GM19023 (cell line): Measurements from ENCODE around the gene EVX1.

Experiments
- ATAC-seq: cut with Tn5 transposase; IDR thresholded peaks from one replicate; pipeline ENCODE4 v1.9.1; 2021; ENCODE audit warnings: mild to moderate bottlenecking, moderate library complexity; ENCODE audit not compliant: unreplicated experiment

Gene EVX1

GRCh38 chr7:27204851-27205322, 37.7 kb upstream of the EVX1 start:
- ATAC-seq, result no peak

- no peak for ATAC-seq
Measured at GRCh38 chr7:27205325-27206280, 37.0 kb upstream of the EVX1 start.

DNA sequence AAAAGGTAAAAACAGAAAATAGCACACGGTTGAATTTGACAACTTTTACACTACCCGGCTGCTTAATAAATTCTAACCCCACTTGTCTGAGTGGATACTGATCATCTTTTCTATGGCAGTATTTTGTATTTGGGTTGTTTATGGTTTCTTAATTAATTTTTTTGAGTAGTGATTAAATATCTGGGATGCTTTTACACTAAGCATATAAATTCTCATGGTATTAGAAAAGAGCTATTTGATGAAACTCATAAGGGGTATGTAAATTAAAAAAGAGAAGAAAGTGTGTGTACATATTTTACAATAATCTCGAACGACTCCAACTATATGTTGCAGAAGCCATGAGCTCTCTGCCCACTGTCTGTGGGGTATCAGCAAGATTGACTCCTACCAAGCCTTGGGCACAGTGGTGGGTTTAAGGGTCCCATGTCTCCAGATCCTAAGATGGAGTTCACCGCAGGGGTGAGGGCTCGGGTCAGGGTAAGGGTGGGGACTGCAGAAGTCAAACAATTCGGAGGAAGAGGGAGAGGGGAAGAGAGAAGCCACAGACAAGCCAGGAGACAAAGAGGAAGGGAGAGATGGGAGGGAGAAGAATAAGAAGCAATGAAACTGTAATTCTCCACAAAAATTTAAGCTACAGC, 35.1 kb upstream of the EVX1 start:
- no peak for ATAC-seq

- ATAC-seq, result no peak
Measured at GRCh38 chr7:27208998-27209397, 33.6 kb upstream of the EVX1 start.

- ATAC-seq, result no peak
Measured at GRCh38 chr7:27209933-27210440, 32.6 kb upstream of the EVX1 start.

GRCh38 chr7:27210441-27211083, 32.0 kb upstream of the EVX1 start:
- no peak for ATAC-seq

- ATAC-seq, result no peak
Measured at GRCh38 chr7:27211084-27211446, 31.5 kb upstream of the EVX1 start.

DNA sequence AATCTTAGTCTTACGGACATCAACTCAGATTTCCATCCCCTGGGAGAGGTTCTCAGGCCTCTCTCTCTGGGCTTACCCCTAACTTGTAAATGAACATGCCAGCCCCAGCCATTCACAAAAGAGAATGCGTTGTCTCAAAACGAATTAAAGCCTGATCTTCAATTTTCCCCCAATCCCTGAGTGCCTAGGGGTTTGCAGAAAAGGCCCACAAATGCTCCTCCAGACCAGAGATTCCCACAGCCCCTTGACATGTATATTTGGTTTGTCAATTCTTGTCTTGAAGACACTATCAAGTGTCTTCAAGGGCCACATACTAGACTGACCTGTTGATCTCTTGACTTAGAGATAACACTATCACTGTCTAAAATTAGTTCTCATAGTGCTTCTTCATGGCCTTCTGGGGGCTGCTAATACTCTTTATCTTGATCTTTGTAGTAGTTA, 30.8 kb upstream of the EVX1 start:
- no peak for ATAC-seq

- ATAC-seq, result no peak
Measured at GRCh38 chr7:27212497-27213432, 29.8 kb upstream of the EVX1 start.

DNA sequence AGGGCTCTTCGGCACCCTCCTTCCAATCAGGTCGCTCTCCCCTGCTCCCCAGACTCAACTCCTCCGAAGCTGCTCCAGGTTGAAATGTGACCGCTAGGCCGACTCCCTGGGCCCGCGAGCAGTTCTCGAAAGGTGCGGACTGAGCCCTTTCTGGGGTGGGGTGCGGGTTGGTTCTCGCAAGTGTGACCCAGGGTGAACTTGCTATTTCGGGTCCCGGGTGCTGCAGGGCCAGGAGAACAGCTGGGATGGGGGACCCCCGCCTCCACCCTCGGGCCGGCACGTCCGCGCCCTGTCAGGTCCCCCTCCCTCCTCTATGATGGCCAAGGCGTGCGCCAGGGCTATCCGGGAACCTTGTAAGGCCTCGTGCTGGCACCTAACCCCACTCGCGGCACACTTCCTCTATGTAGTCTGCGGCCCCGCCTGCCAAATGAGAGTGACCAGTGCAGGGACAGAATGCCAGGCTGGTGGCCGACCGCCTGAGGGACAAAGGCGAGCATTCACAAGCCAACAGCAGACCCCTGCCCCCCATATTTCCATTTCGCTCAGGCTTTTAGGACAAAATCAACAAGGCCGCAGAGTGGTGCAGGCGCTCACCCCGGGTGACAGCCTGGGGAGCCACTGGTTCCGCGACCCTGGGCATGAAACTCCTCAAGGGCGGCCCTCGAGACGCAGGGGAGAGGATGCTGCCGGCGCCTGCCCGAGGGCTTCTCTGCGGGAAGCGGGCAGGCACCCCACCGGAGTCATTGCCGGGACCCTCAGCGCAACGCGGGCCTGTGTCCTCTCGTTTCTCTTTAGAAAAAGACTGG, 29.0 kb upstream of the EVX1 start:
- ATAC-seq, result no peak

GRCh38 chr7:27214239-27214950, 28.2 kb upstream of the EVX1 start:
- no peak for ATAC-seq

DNA sequence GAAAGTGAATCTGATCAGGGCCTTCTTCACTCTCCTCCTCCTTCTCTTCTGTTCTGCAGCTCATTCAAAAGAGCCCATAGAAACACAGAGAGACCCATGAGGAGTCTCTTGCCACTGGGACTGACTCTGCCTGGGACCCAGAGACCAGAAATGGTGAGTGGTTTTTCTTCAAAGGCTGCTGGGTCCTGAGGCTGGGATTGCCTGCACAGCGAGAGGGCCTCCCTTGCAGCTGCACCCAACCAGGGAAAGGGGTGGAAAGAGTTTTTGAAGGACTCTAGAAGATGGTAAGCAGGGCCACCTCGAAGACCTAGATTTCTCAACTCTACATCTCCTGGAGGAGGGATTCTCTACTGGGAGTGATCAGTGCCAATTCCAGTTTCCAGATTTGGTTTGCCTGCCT, 27.2 kb upstream of the EVX1 start:
- ATAC-seq, result no peak

- no peak for ATAC-seq
Measured at GRCh38 chr7:27217951-27218350, 24.7 kb upstream of the EVX1 start.

DNA sequence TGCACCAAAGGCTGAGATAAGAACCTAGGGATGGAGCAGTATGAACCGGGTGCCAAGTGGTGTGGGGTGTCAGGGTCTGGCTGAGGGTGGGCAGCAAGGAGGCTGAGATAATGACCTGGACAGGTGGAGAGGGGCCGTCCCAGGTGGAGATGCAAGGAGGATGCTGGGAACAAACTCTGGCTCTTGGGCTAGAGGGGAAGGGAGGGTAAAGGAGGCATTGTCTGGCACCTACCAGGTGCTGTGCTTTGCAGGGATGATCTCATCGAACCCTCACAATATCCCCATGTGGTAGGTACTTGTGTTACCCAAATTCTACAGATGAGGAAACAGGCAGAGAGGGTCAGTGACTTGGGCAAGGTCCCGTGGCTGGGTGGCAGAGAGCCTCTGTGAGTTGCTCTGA, 22.8 kb upstream of the EVX1 start:
- ATAC-seq, result no peak

DNA sequence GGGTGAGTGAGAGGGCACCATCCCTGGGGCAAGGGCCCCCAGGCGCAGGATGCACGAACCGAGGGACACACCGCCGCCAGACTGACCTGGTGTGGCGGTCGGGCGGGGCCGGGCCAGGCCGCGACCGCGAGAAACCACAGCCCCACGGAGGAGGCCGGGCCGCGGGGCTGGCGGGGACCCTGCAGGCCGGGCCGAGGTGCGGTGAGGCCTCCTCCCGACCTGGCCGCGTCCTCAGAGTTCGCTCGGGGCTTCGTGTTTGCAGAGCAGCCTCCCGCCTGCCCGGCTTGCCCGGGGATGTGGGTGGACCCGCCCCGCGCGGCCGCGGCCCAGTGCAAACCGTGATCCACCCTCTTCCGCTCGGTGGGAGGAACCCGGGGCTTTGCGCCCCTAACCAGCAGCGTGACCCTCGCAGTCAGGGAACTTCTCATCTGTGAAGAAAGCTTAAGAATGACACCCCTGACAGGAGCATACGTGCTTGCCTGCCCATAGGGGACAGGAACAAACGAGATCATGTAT, 22.1 kb upstream of the EVX1 start:
- ATAC-seq, result no peak

DNA sequence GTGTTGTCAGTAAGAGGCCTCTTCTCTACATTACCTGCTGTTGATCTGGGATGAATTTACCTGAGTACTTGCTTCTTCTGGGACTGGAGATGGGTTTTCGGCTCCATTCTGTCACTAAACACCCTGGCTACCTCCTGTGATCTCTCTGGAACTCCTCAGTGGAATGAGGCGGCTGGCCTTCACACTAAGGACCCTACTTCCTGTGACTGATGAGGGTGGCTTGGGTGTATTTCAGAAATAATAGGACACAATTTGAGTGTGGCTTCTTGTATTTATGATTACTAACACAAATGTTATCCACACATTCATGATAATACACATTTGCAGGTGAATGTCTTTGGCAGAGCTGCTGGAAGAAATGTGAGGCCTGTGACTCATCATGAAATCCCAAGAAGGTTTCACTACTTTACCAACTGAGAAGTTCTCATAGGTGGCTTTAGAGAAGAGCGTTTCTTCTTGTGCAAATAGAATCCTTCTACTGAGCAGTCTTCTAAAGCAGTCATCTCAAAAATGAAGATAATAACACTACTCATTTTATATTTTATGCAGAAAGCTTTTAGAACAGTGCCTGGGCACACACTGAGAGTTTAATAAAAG, 21.3 kb upstream of the EVX1 start:
- ATAC-seq, result no peak

DNA sequence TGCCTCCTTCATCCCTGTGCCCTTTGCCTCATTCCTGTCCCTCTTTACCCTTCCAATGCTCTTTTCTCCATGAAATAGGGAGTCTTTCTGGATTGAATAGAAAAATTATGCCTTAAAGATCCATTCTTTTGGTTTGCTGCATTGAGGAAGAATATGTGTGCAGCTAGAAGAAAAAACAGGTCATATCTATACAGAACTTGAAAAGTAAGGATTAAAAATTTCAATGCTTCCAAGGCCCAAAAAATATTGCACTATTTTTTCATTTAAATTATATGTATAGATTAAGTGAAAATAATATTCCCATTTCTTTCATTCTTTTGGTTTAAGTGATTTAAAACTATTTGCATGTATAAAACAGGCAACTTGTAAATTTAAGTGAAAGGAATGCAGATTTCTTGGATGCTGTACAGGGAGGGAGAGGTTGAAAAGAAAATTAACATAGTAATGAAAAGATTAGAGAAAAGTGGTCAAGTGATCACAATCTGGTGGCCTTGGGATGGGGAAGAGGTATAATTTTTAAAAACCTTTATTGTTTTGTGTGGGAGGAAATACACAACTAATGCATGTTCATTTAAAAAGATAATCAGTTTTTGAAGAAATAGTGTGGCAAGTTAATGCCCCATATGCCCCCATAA, 18.5 kb upstream of the EVX1 start:
- ATAC-seq, result no peak
